RWPE1 (cell line): ENCODE results near the gene MEGF11.

Experiments used
- CTCF ChIA-PET: fragments of 350-600 bp; sonication (Branson Sonifier 250); formaldehyde crosslinking; extraction: SDS; loops from one replicate; lab custom pipeline; 2021; lab: Yijun Ruan, JAX
- POLR2A ChIA-PET: fragments of 400-600 bp; formaldehyde crosslinking; extraction: SDS; loops from one replicate; lab custom pipeline; 2020; ENCODE audit warnings: antibody characterized with exemption; ENCODE audit not compliant: low non-redundant PET; lab: Yijun Ruan, JAX
- DNase-seq: peaks from one replicate; pipeline ENCODE4 v3.0.0; 2012; ENCODE audit warnings: low spot score
- H3K27ac ChIP-seq: fragments of 450-650 bp; 2 replicates; pipeline ENCODE4 v1.5.1; 2017
- CTCF ChIP-seq: fragments of 450-650 bp; conservative IDR thresholded peaks from 2 replicates; pipeline ENCODE4 v1.5.1; 2017; ENCODE audit warnings: low read depth, mild to moderate bottlenecking

MEGF11 gene

GRCh38 chr15:66165856-66166255 is 87.7 kb downstream of the MEGF11 start:
- TF ChIP-seq CTCF: no peak
- no peak for DNase-seq
- POLR2A ChIA-PET: no interaction called here

GRCh38 chr15:66164788-66165187 is 88.8 kb downstream of the MEGF11 start:
- no peak for TF ChIP-seq CTCF
- POLR2A ChIA-PET: no interaction called here
- H3K27ac ChIP-seq: no peak overlapping the region
- DNase-seq: no peak
- CTCF ChIA-PET: interaction anchor here (0.6 kb wide), 1 partner anchor 1225 kb away, joined by 3 read pairs; no protein-coding TSS in a partner anchor

More at GRCh38 chr15:66165856-66166255, 87.7 kb downstream of the MEGF11 start:
- CTCF ChIA-PET: interaction anchor here (0.5 kb wide), 1 partner anchor 387 kb away, joined by 4 read pairs; no protein-coding TSS in a partner anchor
- no peak overlapping the region for H3K27ac ChIP-seq

- no peak for DNase-seq
- POLR2A ChIA-PET: no interaction called here
- no peak for TF ChIP-seq CTCF
- H3K27ac ChIP-seq: no peak overlapping the region
- CTCF ChIA-PET: interaction anchor here (1.1 kb wide), 1 partner anchor 27 kb away, joined by 3 read pairs; no protein-coding TSS in a partner anchor
Measured at GRCh38 chr15:66163553-66163952, 90.0 kb downstream of the MEGF11 start.

GRCh38 chr15:66162286-66162685 is 91.3 kb downstream of the MEGF11 start:
- POLR2A ChIA-PET: no interaction called here
- H3K27ac ChIP-seq: no peak overlapping the region
- no peak for TF ChIP-seq CTCF
- DNase-seq: no peak
- CTCF ChIA-PET: interaction anchor here (0.6 kb wide), 1 partner anchor 10 kb away, joined by 3 read pairs; no protein-coding TSS in a partner anchor

- ChIA-PET CTCF (no interaction called here), POLR2A (no interaction called here)
- TF ChIP-seq CTCF: no peak
- no peak overlapping the region for H3K27ac ChIP-seq
- DNase-seq: no peak
Measured at GRCh38 chr15:66161575-66162118, 91.9 kb downstream of the MEGF11 start.

- DNase-seq: no peak
- CTCF ChIA-PET: no interaction called here
- no peak overlapping the region for H3K27ac ChIP-seq
- no peak for TF ChIP-seq CTCF
- POLR2A ChIA-PET: no interaction called here
Measured at GRCh38 chr15:66161108-66161507, 92.4 kb downstream of the MEGF11 start.
